Lower lobe of right lung (tissue), 2 donors: ENCODE results near the gene DCLK2. TPM values are rescaled to one million over a fixed set of nuclear protein-coding genes. Genes with fewer than 3 reads are reported as not detected.

Experiments used
- ATAC-seq, 2 donors: fragments of 200-7000 bp; cut with Tn5 transposase; one replicate each; pipeline ENCODE4 v1.9.1; 2020 to 2022; ENCODE audit warnings: mild to moderate bottlenecking in 2 of 2, moderate library complexity in 2 of 2
- DNase-seq: peaks from one replicate; pipeline ENCODE4 v3.0.0-alpha.2; 2020
- H3K27ac ChIP-seq: fragments of 200-600 bp; one replicate; pipeline ENCODE4 v1.8.0; 2022
- H3K27me3 ChIP-seq: fragments of 200-600 bp; one replicate; pipeline ENCODE4 v1.8.0; 2022; ENCODE audit warnings: low read depth
- H3K36me3 ChIP-seq: fragments of 200-600 bp; one replicate; pipeline ENCODE4 v1.8.0; 2022; ENCODE audit warnings: mild to moderate bottlenecking
- H3K4me1 ChIP-seq: fragments of 200-600 bp; one replicate; pipeline ENCODE4 v1.8.0; 2022
- H3K4me3 ChIP-seq: fragments of 200-600 bp; one replicate; pipeline ENCODE4 v1.8.0; 2022; ENCODE audit warnings: mild to moderate bottlenecking
- H3K9me3 ChIP-seq: fragments of 200-600 bp; one replicate; pipeline ENCODE4 v1.8.0; 2022
- intact Hi-C: fragments of 100-400 bp; cut with DNase I; formaldehyde crosslinking; loops from one replicate; pipeline ENCODE4 v1.11.0; 2022
- total RNA-seq: library from RNA; stranded (reverse); fragmentation: NEBNext Ultra II Directional; extraction: Animal tissue kit (Norgen Biotek cat#: 25700); gene quantifications from one replicate; pipeline ENCODE4 v1.2.1, GENCODE V29; 2021
- TF ChIP-seq, protein P1 (sequence below): fragments of 200-600 bp; IDR thresholded peaks from one replicate; pipeline ENCODE4 v1.8.0; 2022; ENCODE audit warnings: antibody characterized with exemption, mild to moderate bottlenecking
- donor health status: DM: no; HTN: yes; CAD: no; lungs with severe emphysema.

The DCLK2 gene
- total RNA-seq, 1 donor from 2014 or later = 2.9 TPM

DNA sequence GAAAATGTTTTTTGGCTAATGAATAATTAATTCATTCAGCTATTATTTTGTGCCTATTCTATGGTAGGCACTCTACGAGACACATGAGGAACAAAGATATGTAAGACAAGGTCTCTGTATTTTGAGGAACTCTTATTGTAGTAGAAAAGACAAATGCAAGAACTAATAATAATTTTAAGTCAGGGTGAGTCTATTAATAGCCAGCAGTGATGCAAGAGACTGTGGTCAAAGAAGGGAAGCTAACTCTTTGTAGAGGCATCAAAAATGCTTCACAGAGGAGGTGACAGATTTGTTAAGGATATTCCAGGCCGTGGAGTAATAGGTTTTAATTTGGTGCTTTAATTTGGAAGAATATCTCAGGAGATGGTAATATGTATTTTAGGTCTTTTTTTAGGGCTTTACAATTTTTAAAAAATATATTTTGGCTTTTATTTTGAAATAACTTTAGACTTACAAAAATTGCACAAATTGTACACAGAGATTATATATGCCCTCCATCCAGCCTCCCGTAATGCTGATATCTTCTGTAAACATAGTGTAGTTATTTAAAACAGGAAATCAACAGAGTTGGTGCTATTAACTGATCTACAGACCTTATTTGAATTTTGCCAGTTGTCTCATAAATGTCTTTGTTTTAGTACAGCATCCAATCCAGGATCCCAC, 48.1 kb downstream of the DCLK2 start:
- TF ChIP-seq, protein P1, sequence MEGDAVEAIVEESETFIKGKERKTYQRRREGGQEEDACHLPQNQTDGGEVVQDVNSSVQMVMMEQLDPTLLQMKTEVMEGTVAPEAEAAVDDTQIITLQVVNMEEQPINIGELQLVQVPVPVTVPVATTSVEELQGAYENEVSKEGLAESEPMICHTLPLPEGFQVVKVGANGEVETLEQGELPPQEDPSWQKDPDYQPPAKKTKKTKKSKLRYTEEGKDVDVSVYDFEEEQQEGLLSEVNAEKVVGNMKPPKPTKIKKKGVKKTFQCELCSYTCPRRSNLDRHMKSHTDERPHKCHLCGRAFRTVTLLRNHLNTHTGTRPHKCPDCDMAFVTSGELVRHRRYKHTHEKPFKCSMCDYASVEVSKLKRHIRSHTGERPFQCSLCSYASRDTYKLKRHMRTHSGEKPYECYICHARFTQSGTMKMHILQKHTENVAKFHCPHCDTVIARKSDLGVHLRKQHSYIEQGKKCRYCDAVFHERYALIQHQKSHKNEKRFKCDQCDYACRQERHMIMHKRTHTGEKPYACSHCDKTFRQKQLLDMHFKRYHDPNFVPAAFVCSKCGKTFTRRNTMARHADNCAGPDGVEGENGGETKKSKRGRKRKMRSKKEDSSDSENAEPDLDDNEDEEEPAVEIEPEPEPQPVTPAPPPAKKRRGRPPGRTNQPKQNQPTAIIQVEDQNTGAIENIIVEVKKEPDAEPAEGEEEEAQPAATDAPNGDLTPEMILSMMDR = no peak
- Histone ChIP-seq H3K27ac (no peak overlapping the region), H3K9me3 (no peaks in the 10 kb centered on the region), H3K4me3 (no peak overlapping the region), H3K36me3 (no peaks in the 10 kb centered on the region), H3K27me3 (no peaks in the 10 kb centered on the region), H3K4me1 (peaks cover 9% of the 10 kb centered on the region)
- peak; percentile 26 to 47 for ATAC-seq
- intact Hi-C loops = no loop called here
- DNase-seq = no peak

DNA sequence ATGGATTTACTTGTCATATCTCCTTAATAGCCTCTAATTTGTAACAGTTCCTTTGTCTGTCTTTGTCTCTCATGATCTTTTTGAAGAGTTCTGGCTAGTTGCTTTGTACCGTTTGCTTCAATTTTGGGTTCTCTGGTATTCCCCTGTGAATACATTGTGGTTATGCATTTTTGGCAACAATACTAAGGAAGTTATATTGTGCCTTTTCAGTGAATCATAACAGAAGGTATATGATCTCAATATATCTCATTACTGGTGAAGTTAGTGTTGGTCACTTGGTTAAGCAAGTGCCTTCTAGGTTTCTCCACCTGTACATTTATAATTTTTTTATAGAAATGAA, 48.6 kb downstream of the DCLK2 start:
- Histone ChIP-seq H3K9me3 (no peaks in the 10 kb centered on the region), H3K4me1 (peaks cover 9% of the 10 kb centered on the region), H3K27me3 (no peaks in the 10 kb centered on the region), H3K4me3 (no peak overlapping the region), H3K27ac (no peak overlapping the region), H3K36me3 (no peaks in the 10 kb centered on the region)
- DNase-seq (no peak), ATAC-seq (no peak)
- TF ChIP-seq, protein P1 = no peak
- intact Hi-C loops = no loop called here

DNA sequence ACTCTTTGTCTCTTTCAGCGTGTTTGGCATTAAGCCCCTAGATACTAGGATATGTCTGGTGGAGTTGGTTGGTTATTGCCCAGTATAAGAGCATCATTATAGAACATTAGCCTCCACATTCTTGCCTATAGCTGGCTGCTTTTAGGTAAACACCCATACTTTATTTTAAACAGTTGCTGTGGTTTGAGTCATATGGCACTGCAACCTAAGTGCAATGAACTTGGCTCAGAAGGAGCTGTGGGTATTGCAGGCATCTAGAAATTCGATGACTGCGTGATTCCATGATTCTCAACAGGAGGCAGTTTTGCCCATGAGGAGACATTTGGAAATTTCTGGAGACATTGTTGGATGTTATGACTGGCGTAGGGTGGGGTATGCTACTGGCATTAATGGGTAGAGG, 49.5 kb downstream of the DCLK2 start:
- ATAC-seq (no peak), DNase-seq (no peak)
- intact Hi-C loops = no loop called here
- no peaks in the 10 kb centered on the region for H3K9me3 ChIP-seq
- no peak overlapping the region for H3K27ac ChIP-seq
- TF ChIP-seq, protein P1 = no peak
- H3K36me3 ChIP-seq = no peaks in the 10 kb centered on the region
- H3K27me3 ChIP-seq = no peaks in the 10 kb centered on the region
- no peak overlapping the region for H3K4me3 ChIP-seq
- peaks cover 9% of the 10 kb centered on the region for H3K4me1 ChIP-seq

DNA sequence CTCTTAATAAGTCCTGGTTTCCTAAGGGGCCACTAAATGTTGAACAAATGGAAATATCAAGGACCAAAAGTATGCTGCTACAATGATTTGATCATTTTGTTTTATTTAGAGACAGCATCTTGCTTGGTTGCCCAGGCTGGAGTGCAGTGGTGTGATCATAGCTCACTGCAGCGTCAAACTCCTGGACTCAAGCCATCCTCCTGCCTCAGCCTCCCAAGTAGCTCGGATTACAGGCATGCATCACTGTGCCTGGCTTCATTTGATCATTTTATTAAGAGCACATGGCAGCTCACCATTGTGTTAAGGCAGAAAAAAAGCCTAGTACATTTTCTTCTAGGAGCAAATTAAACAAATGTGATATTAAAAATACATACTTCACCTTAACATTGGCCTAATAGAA, 52.7 kb downstream of the DCLK2 start:
- no peak overlapping the region for H3K27ac ChIP-seq
- no peaks in the 10 kb centered on the region for H3K9me3 ChIP-seq
- DNase-seq = no peak
- no peaks in the 10 kb centered on the region for H3K27me3 ChIP-seq
- intact Hi-C loops = no loop called here
- no peak for ATAC-seq
- no peak overlapping the region for H3K4me3 ChIP-seq
- TF ChIP-seq, protein P1 = no peak
- peaks cover 9% of the 10 kb centered on the region for H3K4me1 ChIP-seq
- H3K36me3 ChIP-seq = no peaks in the 10 kb centered on the region

DNA sequence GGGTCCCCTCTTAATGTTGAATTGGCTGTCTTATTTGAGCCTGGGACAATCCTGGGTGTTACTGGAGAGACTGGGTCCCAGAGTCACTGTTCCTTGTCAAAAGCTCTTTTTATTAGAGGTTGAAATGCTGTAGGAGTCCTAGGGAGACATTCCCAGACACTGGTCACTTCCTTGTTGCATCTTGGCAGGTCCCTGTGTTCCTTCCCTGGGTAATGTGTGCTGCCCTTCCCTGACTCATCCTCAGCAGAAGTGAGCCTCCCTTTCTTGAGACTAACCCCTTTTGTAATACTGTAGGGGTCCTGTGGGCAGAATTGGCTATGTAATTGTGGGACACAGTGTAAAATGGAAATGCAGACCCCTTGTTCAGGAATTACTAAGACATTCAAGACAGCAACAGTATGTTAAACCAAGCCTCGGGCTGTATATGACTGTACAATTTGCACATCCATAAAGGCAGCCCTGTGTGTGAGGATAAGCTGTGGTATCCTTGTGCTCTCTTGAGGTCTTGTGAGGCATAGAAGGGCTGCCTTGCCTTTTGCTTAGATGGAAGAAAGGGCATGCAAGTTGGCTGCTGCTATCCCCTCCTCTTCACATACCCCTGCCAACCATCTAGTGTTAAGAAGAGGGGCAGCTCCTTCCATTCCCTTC, 53.5 kb downstream of the DCLK2 start:
- no peak for DNase-seq
- no peak overlapping the region for H3K27ac ChIP-seq
- no peaks in the 10 kb centered on the region for H3K36me3 ChIP-seq
- intact Hi-C loops = no loop called here
- H3K4me1 ChIP-seq = peaks cover 4% of the 10 kb centered on the region
- H3K27me3 ChIP-seq = no peaks in the 10 kb centered on the region
- no peak for ATAC-seq
- no peaks in the 10 kb centered on the region for H3K9me3 ChIP-seq
- no peak overlapping the region for H3K4me3 ChIP-seq
- TF ChIP-seq, protein P1 = no peak
